H9 (cell line): ENCODE results near the gene KIF6. TPM values are rescaled to one million over a fixed set of nuclear protein-coding genes. Genes with fewer than 3 reads are reported as not detected.

ENCODE experiments used
- DNase-seq: peaks from one replicate; pipeline ENCODE4 v3.0.0-alpha.2; 2017
- H2AFZ ChIP-seq: one replicate; pipeline ENCODE4 v1.6.1; 2013; ENCODE audit warnings: mild to moderate bottlenecking, low read length, control low read depth, moderate library complexity
- H2AK5ac ChIP-seq: 2 replicates; pipeline ENCODE4 v1.6.1; 2013; ENCODE audit warnings: low read length, control low read depth, mixed read lengths; ENCODE audit not compliant: insufficient read length
- H2BK120ac ChIP-seq: one replicate; pipeline ENCODE4 v1.6.1; 2013; ENCODE audit warnings: low read depth, mild to moderate bottlenecking, low read length, control low read depth, inconsistent platforms; ENCODE audit not compliant: poor library complexity, severe bottlenecking
- H2BK12ac ChIP-seq: 2 replicates; pipeline ENCODE4 v1.6.1; 2013; ENCODE audit warnings: low read length, control low read depth, mixed read lengths, low read depth; ENCODE audit not compliant: insufficient read length
- H2BK15ac ChIP-seq: 2 replicates; pipeline ENCODE4 v1.6.1; 2013; ENCODE audit warnings: low read depth, low read length, control low read depth
- H2BK20ac ChIP-seq: one replicate; pipeline ENCODE4 v1.6.1; 2013; ENCODE audit warnings: low read depth, mild to moderate bottlenecking, low read length, control low read depth, inconsistent platforms; ENCODE audit not compliant: poor library complexity, severe bottlenecking
- H2BK5ac ChIP-seq: 2 replicates; pipeline ENCODE4 v1.6.1; 2013; ENCODE audit warnings: low read length, control low read depth, mixed read lengths; ENCODE audit not compliant: insufficient read length
- H3K14ac ChIP-seq: 2 replicates; pipeline ENCODE4 v1.6.1; 2013; ENCODE audit warnings: low read length, control low read depth; ENCODE audit not compliant: insufficient read depth
- H3K18ac ChIP-seq: 2 replicates; pipeline ENCODE4 v1.6.1; 2013; ENCODE audit warnings: low read depth, mild to moderate bottlenecking, mixed read lengths, low read length, control low read depth; ENCODE audit not compliant: insufficient read length
- H3K23ac ChIP-seq: 2 replicates; pipeline ENCODE4 v1.6.1; 2013; ENCODE audit warnings: low read length, control low read depth, mixed read lengths, low read depth; ENCODE audit not compliant: insufficient read length
- H3K23me2 ChIP-seq: 2 replicates; pipeline ENCODE4 v1.6.1; 2013; ENCODE audit warnings: low read depth, mild to moderate bottlenecking, mixed read lengths, low read length, control low read depth; ENCODE audit not compliant: insufficient read length, poor library complexity, severe bottlenecking
- H3K27ac ChIP-seq: 2 replicates; pipeline ENCODE4 v1.5.1; 2013; ENCODE audit warnings: low read length, control low read depth, mixed read lengths, low read depth; ENCODE audit not compliant: insufficient read length
- H3K27me3 ChIP-seq: 2 replicates; pipeline ENCODE4 v1.6.1; 2013; ENCODE audit warnings: low read length, control low read depth, inconsistent platforms; ENCODE audit not compliant: insufficient read depth
- H3K4ac ChIP-seq: 2 replicates; pipeline ENCODE4 v1.6.1; 2013; ENCODE audit warnings: low read depth, mild to moderate bottlenecking, control low read depth, inconsistent platforms, low read length, moderate library complexity
- H3K4me1 ChIP-seq: 2 replicates; pipeline ENCODE4 v1.6.1; 2013; ENCODE audit warnings: low read length, control low read depth, inconsistent platforms; ENCODE audit not compliant: insufficient read depth
- H3K4me2 ChIP-seq: 2 replicates; pipeline ENCODE4 v1.6.1; 2013; ENCODE audit warnings: low read length, control low read depth, mixed read lengths; ENCODE audit not compliant: insufficient read length, insufficient read depth
- H3K56ac ChIP-seq: 2 replicates; pipeline ENCODE4 v1.6.1; 2013; ENCODE audit warnings: low read depth, mild to moderate bottlenecking, mixed read lengths, low read length, control low read depth; ENCODE audit not compliant: insufficient read length
- H3K79me1 ChIP-seq: 2 replicates; pipeline ENCODE4 v1.6.1; 2013; ENCODE audit warnings: low read depth, mild to moderate bottlenecking, moderate library complexity, low read length, control low read depth, inconsistent platforms; ENCODE audit not compliant: insufficient read depth, poor library complexity, severe bottlenecking
- H3K79me2 ChIP-seq: 2 replicates; pipeline ENCODE4 v1.6.1; 2013; ENCODE audit warnings: low read length, control low read depth, inconsistent platforms; ENCODE audit not compliant: insufficient read depth
- H3K9ac ChIP-seq: 2 replicates; pipeline ENCODE4 v1.6.1; 2013; ENCODE audit warnings: low read length, control low read depth, mixed read lengths; ENCODE audit not compliant: insufficient read length; ENCODE audit errors: extremely low read depth
- H3K9me3 ChIP-seq: one replicate; pipeline ENCODE4 v1.6.1; 2013; ENCODE audit warnings: low read depth, low read length, inconsistent platforms; ENCODE audit not compliant: control insufficient read depth
- H3T11ph ChIP-seq: one replicate; pipeline ENCODE4 v1.6.1; 2013; ENCODE audit warnings: mild to moderate bottlenecking, low read length, control low read depth, inconsistent platforms
- H4K20me1 ChIP-seq: one replicate; pipeline ENCODE4 v1.6.1; 2013; ENCODE audit not compliant: control insufficient read depth, insufficient read length, insufficient read depth
- H4K5ac ChIP-seq: 2 replicates; pipeline ENCODE4 v1.6.1; 2013; ENCODE audit warnings: low read depth, mild to moderate bottlenecking, mixed read lengths, low read length, control low read depth; ENCODE audit not compliant: insufficient read length
- H4K8ac ChIP-seq: replicated peaks from 2 replicates; pipeline ENCODE4 v1.6.1; 2013; ENCODE audit warnings: low read length, control low read depth, mixed read lengths, low read depth; ENCODE audit not compliant: insufficient read length
- H4K91ac ChIP-seq: 2 replicates; pipeline ENCODE4 v1.6.1; 2013; ENCODE audit warnings: low read depth, mild to moderate bottlenecking, moderate library complexity, mixed read lengths, low read length, control low read depth; ENCODE audit not compliant: insufficient read length
- H3K27ac Mint-ChIP-seq, 3 experiments: 2 replicates in 2 of 3; 3 replicates in 1 of 3; pipeline ENCODE4 v1.8.0; 2020 to 2021; ENCODE audit warnings: mixed read lengths in 3 of 3, mild to moderate bottlenecking in 1 of 3, moderate library complexity in 1 of 3
- H3K27me3 Mint-ChIP-seq: 2 replicates; pipeline ENCODE4 v1.8.0; 2021; ENCODE audit warnings: low read depth, mild to moderate bottlenecking, moderate library complexity, mixed read lengths
- H3K36me3 Mint-ChIP-seq, 3 experiments: 2 replicates in 2 of 3; 3 replicates in 1 of 3; pipeline ENCODE4 v1.8.0; 2020 to 2021; ENCODE audit warnings: low read depth in 3 of 3, mixed read lengths in 3 of 3; ENCODE audit not compliant: insufficient read depth in 1 of 3
- H3K4me1 Mint-ChIP-seq, 2 experiments: 2 replicates each; pipeline ENCODE4 v1.8.0; 2020; ENCODE audit warnings: mixed read lengths in 2 of 2
- H3K4me3 Mint-ChIP-seq, 2 experiments: 2 replicates in 1 of 2; 3 replicates in 1 of 2; pipeline ENCODE4 v1.8.0; 2020 to 2021; ENCODE audit warnings: mild to moderate bottlenecking in 2 of 2, mixed read lengths in 2 of 2, moderate library complexity in 1 of 2
- H3K9me3 Mint-ChIP-seq, 2 experiments: 2 replicates in 1 of 2; 3 replicates in 1 of 2; pipeline ENCODE4 v1.8.0; 2020; ENCODE audit warnings: mild to moderate bottlenecking in 2 of 2, mixed read lengths in 2 of 2, moderate library complexity in 1 of 2
- CTCF ChIP-seq: fragments of 200-600 bp; sonication (generic); conservative IDR thresholded peaks from 3 replicates; pipeline ENCODE4 v1.8.0; 2021; ENCODE audit warnings: antibody characterized with exemption, mild to moderate bottlenecking
- total RNA-seq: library from RNA; stranded (reverse); gene quantifications from 2 replicates; pipeline ENCODE4 v1.2.1, GENCODE V29; 2021

KIF6 gene
- total RNA-seq, 1 experiment from 2014 or later, result 0.63 TPM

- no peak for DNase-seq
- TF ChIP-seq CTCF, result no peak
- no peak overlapping the region for H2BK5ac ChIP-seq
Observed at GRCh38 chr6:39493174-39493573, 232.0 kb downstream of the KIF6 start.

More at GRCh38 chr6:39493174-39493573, 232.0 kb downstream of the KIF6 start:
- no peak overlapping the region for H4K5ac ChIP-seq
- no peak overlapping the region for H4K8ac ChIP-seq
- no peak overlapping the region for H3K56ac ChIP-seq
- H4K20me1 ChIP-seq, result no peaks in the 10 kb centered on the region
- no peaks in the 10 kb centered on the region for H3K9me3 ChIP-seq
- no peaks in the 10 kb centered on the region for H3K23me2 ChIP-seq
- no peaks in the 10 kb centered on the region for H3K9me3 Mint-ChIP-seq
- no peak overlapping the region for H3K4me3 Mint-ChIP-seq
- peaks cover 0 to 2% (median 0%) of the 10 kb centered on the region in 3 experiments; a peak in 1 of 7 replicates for H3K36me3 Mint-ChIP-seq
- H3K18ac ChIP-seq, result no peak overlapping the region
- H2BK20ac ChIP-seq, result no peak overlapping the region
- H3K9ac ChIP-seq, result no peak overlapping the region
- H3K4me1 ChIP-seq, result peaks cover 9% of the 10 kb centered on the region; the same call in 1 of the 2 replicates
- H3K79me1 ChIP-seq, result no peaks in the 10 kb centered on the region
- H2AFZ ChIP-seq, result no peak overlapping the region
- H3K27ac ChIP-seq, result no peak overlapping the region
- H3K4me1 Mint-ChIP-seq, result peaks cover 19 to 22% of the 10 kb centered on the region in 2 experiments
- H3K27me3 ChIP-seq, result no peaks in the 10 kb centered on the region
- no peak overlapping the region for H3T11ph ChIP-seq
- H3K14ac ChIP-seq, result no peak overlapping the region
- no peaks in the 10 kb centered on the region for H3K79me2 ChIP-seq
- H2BK120ac ChIP-seq, result no peak overlapping the region
- H3K23ac ChIP-seq, result no peak overlapping the region
- H4K91ac ChIP-seq, result no peak overlapping the region
- no peak overlapping the region for H3K27ac Mint-ChIP-seq
- H3K27me3 Mint-ChIP-seq, result no peaks in the 10 kb centered on the region
- no peak overlapping the region for H2BK15ac ChIP-seq
- H2AK5ac ChIP-seq, result no peak overlapping the region
- no peak overlapping the region for H3K4ac ChIP-seq
- H3K4me2 ChIP-seq, result no peak overlapping the region
- no peak overlapping the region for H2BK12ac ChIP-seq
